ENCODE measurements around the gene TBX15.

TBX15 gene

GRCh38 chr1:118988186-118989005 lies at the start of gene TBX15:
TSS of gene TBX15 (minus strand) at chr1:118988343. CDS start at chr1:118987795, 548 bp downstream.
- no peak for DNase-seq

DNA sequence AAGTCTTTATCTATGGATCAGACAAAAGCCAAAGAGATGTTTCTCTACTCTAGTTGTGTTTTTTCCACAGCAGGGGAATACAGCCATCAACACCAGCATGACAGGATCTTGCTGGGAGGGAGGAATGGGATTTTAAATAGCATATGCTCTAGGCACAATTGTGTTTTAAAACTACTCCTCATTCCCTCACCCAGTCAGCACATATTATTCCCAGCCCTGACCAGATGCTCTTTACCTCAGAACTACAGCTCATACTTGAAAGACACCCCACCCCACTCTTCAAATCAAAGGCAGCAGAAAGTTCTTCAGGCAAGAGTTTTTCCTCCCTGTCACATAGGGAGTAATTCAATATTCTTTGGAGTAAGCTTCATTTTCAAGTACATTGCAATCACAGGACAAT lies 46.2 kb upstream of the TBX15 start:
- no peak for DNase-seq

GRCh38 chr1:119032986-119033385 lies 44.8 kb upstream of the TBX15 start:
- no peak for DNase-seq

- DNase-seq, result no peak
Measured at GRCh38 chr1:119027759-119028158, 39.6 kb upstream of the TBX15 start.

DNA sequence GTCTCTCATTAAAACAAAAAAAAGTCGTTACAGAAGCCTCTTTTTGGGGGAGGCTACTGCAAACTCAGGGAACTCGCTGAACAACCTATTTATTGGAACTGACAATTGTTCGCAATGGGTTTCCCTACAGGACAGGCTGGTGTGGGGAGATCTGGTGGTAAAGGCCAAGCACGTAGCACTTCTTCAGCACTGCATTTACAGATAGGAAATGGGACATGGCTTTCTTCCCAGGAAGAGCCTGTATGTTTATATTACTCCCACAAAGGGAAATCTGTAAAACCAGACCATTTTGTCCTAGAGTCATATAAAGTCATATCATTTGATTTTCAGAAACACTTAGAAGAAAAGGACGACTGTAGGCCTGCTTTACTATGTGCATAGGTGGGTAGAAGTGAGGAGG lies 38.8 kb upstream of the TBX15 start:
- no peak for DNase-seq

GRCh38 chr1:119015547-119015946 lies 27.4 kb upstream of the TBX15 start:
- DNase-seq, result no peak

DNA sequence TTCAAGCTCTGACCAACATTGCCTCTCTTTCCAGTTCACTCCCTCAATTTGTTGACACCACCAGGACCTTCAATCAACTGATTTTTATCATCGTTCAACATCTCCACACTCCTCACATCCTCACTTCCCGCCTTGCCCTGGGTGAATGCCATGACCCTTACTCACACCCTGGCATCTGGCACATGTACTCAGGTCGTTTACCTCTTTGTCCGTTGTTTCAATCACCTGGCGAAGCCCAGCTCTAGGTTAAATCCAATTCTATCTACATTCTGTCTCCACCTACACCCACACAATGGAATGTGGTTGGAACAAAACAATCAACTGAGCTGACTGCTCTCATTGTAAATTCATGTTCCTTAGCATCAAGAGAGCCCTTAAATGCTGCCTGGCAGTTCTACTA lies 24.2 kb upstream of the TBX15 start:
- no peak for DNase-seq

DNA sequence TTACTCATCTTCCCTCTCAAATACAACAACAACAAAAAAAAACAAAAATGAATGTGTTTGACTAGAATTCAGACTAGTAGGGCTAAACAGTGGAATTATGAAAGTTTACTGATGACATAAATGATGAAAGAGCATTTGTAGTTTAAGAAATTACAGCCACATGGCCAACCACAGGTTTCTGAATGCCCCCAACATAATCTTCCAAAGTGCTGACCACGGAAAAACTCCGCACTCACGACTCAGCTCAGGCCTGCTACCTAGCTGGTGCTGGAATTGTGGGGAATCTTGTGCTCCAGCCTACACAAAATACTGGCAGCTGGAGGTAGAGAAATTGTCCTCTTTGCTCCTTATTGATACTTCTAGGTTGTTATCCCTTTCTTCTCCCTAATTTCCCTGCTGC lies 23.6 kb upstream of the TBX15 start:
- DNase-seq, result no peak

- no peak for DNase-seq
Measured at GRCh38 chr1:119011116-119011515, 23.0 kb upstream of the TBX15 start.

GRCh38 chr1:119010201-119010600 lies 22.1 kb upstream of the TBX15 start:
- DNase-seq, result no peak

DNA sequence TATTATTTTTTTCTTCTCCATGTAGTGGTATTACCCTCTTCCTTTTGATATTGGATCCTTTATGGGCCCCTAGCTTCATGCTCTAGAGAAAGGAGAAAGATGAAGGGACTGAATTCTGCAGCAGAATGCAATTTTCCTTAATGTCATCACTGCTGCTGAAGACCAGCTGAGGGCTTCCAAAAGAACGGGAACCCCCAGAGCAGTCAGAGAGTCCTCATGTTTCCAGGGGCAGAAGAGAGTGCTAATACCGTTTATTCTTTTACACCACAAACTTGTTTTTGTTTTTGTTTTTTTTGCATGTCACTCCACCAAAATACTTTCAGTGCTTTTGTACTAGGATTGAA lies 21.1 kb upstream of the TBX15 start:
- no peak for DNase-seq

DNA sequence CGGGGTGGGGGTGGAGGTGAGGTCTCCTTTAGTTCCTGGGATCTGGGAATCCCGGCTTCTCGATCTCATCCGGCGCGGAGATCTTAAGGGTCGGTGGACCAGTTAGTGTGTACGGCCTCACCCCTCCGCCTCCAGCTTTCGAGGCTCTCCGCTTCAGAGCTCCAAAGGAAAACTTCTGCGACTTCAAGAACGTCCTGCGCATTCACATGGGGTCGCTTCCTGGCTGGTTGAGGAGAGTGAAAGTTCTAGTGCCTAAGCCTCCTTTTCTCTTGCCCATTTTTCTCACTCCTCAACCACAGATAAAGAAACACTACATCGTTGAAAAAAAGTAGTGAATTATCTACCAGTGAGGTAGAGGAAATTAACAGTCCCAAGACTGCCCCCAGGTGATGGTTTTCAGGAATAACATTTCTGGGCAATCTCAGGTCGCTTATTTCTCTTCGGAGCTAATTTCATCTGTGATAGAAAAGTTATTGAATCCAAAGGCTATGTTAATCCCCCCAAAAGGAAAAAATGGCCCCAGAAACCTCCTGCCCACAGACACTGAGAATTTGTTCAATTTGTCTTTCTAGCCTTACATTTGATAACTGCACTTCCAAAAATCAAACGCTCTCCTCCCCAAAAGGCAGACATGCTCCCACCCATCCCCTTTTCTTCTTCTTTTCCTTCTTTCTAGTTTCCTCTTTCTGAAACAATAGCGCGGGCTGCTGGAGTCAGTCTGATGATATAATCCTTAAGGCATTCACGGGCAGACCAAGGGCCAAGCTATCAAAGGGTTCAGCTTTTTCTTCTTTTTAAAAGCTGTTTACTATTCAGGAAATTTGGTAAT lies 20.6 kb upstream of the TBX15 start:
- DNase-seq, result no peak

GRCh38 chr1:119007670-119008482 lies 19.7 kb upstream of the TBX15 start:
- no peak for DNase-seq

- no peak for DNase-seq
Measured at GRCh38 chr1:119007339-119007669, 19.2 kb upstream of the TBX15 start.

GRCh38 chr1:119006406-119007279 lies 18.5 kb upstream of the TBX15 start:
- no peak for DNase-seq

DNA sequence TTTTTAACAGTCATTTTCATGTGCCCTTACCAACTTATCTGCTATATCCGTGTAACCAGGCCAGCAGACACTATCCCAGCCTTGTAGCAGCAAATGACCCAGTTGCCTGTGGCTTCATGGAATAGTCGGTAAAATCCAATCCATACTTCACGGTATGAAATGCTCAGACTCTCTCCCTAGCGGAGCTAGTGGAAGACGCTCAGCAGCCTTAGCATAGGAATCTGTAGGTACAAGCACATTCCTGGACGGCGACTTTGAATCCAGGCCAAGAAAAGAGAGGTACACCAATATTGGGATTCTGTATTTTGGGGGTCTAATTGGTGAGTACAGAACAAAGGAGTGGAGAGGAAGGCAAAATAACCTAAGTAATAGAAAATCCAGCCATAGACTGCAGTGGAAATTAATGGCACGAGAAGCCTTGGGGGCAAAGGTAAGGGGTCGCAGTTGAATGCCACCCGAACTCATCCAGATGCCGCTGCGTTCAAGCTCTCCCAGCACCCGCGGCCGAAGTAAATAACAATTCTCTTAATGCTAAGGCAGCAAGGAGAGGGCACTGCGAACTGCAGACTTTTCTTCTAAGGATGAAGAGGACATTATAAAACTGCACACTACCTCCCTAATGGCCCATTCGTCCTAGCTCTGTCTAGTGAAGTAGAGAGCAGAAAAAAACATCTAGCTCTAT lies 17.7 kb upstream of the TBX15 start:
- DNase-seq, result no peak

GRCh38 chr1:119004781-119005180 lies 16.6 kb upstream of the TBX15 start:
- no peak for DNase-seq

- DNase-seq, result no peak
Measured at GRCh38 chr1:119004129-119004527, 16.0 kb upstream of the TBX15 start.

GRCh38 chr1:119003413-119004128 lies 15.4 kb upstream of the TBX15 start:
- no peak for DNase-seq

- peak in 1 of 2 experiments; percentile 1 for DNase-seq
Measured at GRCh38 chr1:119002028-119002686, 14.0 kb upstream of the TBX15 start.

Data from SW 1271 (cell line).